Ishikawa (cell line): Measurements from ENCODE around the gene IFI44L.
A peak's percentile ranks its signal among the peaks of the same experiment; 100 is the strongest.

Source experiments
- CEBPB ChIP-seq: IDR thresholded peaks from 2 replicates; pipeline ENCODE4 v1.6.1; 2012
- CREB1 ChIP-seq: IDR thresholded peaks from 2 replicates; pipeline ENCODE4 v1.6.1; 2012; ENCODE audit warnings: low read depth
- EGR1 ChIP-seq: IDR thresholded peaks from 2 replicates; pipeline ENCODE4 v1.6.1; 2012
- EP300 ChIP-seq: IDR thresholded peaks from 2 replicates; pipeline ENCODE4 v1.6.1; 2012; ENCODE audit warnings: borderline replicate concordance
- FOXM1 ChIP-seq: IDR thresholded peaks from 2 replicates; pipeline ENCODE4 v1.6.1; 2012; ENCODE audit warnings: low read depth, borderline replicate concordance
- NFIC ChIP-seq: IDR thresholded peaks from 2 replicates; pipeline ENCODE4 v1.6.1; 2012
- RAD21 ChIP-seq: IDR thresholded peaks from 2 replicates; pipeline ENCODE4 v1.6.1; 2012; ENCODE audit warnings: low read depth
- TAF1 ChIP-seq: IDR thresholded peaks from 2 replicates; pipeline ENCODE4 v1.6.1; 2012; ENCODE audit warnings: low read depth, mild to moderate bottlenecking
- TCF12 ChIP-seq: IDR thresholded peaks from 2 replicates; pipeline ENCODE4 v1.6.1; 2012; ENCODE audit warnings: low read depth
- TEAD4 ChIP-seq: IDR thresholded peaks from 2 replicates; pipeline ENCODE4 v1.6.1; 2012
- YY1 ChIP-seq: IDR thresholded peaks from 2 replicates; pipeline ENCODE4 v1.6.1; 2012; ENCODE audit warnings: low read depth
- ZBTB7A ChIP-seq: IDR thresholded peaks from 2 replicates; pipeline ENCODE4 v1.6.1; 2012; ENCODE audit warnings: low read depth
- TF ChIP-seq, protein P1 (sequence below): IDR thresholded peaks from 2 replicates; pipeline ENCODE4 v1.6.1; 2012; ENCODE audit warnings: low read depth, mild to moderate bottlenecking
- TF ChIP-seq, protein P2 (sequence below): IDR thresholded peaks from 2 replicates; pipeline ENCODE4 v1.6.1; 2012
- TF ChIP-seq, protein P3 (sequence below): IDR thresholded peaks from 2 replicates; pipeline ENCODE4 v1.6.1; 2012

The IFI44L gene

DNA sequence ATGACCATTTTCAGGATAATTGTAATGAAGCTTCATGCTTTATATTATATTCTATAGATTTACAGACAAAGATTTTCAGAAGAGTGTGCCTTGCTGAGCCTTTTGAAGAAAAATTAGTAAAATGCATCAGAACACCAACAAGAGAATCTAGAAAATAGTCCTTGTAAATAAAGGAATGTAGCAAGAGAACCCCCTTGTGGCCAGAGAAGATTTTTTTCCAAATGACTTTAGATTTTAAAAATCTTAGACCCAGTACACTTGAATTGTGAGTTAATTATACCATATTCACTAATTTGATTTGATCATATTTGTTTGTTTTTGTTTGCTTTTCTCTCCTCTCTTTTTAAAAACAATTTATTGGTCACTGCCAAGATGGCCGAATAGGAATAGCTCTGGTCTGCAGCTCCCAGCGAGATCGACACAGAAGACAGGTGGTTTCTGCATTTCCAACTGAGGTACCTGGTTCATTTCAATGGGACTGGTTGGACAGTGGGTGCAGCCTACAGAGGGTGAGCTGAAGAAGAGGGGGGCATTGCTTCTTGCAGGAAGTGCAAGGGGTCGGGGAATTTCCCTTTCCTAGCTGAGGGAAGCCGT, 12.8 kb upstream of the IFI44L start:
- TF ChIP-seq EGR1, result no peak
- TF ChIP-seq, protein P1, sequence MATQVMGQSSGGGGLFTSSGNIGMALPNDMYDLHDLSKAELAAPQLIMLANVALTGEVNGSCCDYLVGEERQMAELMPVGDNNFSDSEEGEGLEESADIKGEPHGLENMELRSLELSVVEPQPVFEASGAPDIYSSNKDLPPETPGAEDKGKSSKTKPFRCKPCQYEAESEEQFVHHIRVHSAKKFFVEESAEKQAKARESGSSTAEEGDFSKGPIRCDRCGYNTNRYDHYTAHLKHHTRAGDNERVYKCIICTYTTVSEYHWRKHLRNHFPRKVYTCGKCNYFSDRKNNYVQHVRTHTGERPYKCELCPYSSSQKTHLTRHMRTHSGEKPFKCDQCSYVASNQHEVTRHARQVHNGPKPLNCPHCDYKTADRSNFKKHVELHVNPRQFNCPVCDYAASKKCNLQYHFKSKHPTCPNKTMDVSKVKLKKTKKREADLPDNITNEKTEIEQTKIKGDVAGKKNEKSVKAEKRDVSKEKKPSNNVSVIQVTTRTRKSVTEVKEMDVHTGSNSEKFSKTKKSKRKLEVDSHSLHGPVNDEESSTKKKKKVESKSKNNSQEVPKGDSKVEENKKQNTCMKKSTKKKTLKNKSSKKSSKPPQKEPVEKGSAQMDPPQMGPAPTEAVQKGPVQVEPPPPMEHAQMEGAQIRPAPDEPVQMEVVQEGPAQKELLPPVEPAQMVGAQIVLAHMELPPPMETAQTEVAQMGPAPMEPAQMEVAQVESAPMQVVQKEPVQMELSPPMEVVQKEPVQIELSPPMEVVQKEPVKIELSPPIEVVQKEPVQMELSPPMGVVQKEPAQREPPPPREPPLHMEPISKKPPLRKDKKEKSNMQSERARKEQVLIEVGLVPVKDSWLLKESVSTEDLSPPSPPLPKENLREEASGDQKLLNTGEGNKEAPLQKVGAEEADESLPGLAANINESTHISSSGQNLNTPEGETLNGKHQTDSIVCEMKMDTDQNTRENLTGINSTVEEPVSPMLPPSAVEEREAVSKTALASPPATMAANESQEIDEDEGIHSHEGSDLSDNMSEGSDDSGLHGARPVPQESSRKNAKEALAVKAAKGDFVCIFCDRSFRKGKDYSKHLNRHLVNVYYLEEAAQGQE, result no peak
- no peak for TF ChIP-seq TAF1
- no peak for TF ChIP-seq NFIC
- no peak for TF ChIP-seq TEAD4
- peak; percentile 55 for TF ChIP-seq RAD21
- TF ChIP-seq, protein P2, sequence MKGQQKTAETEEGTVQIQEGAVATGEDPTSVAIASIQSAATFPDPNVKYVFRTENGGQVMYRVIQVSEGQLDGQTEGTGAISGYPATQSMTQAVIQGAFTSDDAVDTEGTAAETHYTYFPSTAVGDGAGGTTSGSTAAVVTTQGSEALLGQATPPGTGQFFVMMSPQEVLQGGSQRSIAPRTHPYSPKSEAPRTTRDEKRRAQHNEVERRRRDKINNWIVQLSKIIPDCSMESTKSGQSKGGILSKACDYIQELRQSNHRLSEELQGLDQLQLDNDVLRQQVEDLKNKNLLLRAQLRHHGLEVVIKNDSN, result no peak

DNA sequence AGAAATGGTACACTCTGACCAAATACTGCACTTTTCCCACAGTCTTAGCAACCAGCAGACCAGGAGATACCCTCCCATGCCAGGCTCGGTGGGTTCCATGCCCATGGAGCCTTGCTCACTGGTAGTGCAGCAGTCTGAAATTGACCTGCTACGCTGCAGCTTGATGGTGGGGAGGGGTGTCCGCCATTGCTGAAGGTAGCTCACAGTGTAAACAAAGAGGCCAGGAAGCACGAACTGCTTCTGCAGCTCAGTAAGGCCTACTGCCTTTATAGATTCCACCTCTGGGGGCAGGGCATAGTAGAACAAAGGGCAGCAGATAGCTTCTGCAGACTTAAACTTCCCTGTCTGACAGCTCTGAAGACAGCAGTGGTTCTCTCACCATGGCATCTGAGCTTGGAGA, 12.3 kb upstream of the IFI44L start:
- TF ChIP-seq, protein P1, result no peak
- TF ChIP-seq EP300, result no peak
- TF ChIP-seq EGR1, result no peak
- TF ChIP-seq, protein P3, sequence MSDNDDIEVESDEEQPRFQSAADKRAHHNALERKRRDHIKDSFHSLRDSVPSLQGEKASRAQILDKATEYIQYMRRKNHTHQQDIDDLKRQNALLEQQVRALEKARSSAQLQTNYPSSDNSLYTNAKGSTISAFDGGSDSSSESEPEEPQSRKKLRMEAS, result no peak
- no peak for TF ChIP-seq FOXM1
- TF ChIP-seq YY1, result no peak
- TF ChIP-seq ZBTB7A, result no peak
- TF ChIP-seq TCF12, result no peak
- TF ChIP-seq TEAD4, result no peak
- no peak for TF ChIP-seq NFIC
- TF ChIP-seq, protein P2, result no peak

DNA sequence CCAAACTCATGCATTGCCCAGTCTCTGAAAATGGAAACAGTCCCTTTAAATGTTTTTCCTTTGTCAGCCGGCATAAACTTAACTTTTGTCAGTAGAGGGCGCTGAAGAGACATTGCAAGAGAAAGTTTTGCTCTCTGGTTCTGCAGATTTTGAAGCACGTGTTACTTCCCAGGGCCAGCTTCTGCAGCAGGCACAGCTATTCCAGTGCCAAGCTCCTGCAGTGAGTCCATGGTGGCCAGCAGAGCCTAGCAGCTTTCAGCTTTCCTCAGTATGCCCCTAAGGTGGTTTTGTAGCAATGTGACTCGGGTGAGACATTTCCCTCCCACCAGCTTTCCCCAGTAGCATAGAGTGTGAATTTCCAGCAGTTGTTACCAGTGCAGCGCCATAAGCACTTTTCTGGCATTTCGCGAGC, 2.6 kb upstream of the IFI44L start:
- TF ChIP-seq TCF12 (no peak), RAD21 (peak; percentile 84), NFIC (peak; percentile 31; the same call in 1 of the 2 replicates)
- TF ChIP-seq, protein P2, result peak; percentile 68
- TF ChIP-seq, protein P3, result peak; percentile 93

DNA sequence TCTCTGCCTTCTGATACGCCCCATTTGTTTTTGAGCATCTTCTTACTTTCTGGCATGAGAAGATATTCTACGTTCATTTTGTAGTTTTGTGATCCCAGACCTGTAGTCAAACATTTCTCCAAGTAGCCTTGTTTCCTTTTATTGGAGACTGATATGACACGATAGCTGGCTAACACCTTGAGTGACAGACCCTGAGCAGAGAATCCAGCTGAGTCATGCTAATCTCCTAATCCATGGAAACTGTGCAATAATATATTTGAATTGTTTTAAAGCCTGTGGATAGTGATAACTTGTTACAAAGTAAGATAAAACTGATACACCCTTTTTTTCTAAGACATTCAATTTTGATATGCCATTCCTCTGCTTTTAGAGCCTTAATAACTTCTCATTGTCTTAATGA, 1.2 kb upstream of the IFI44L start:
- TF ChIP-seq ZBTB7A (no peak), CREB1 (no peak), TCF12 (no peak), EGR1 (no peak), RAD21 (no peak), NFIC (no peak), CEBPB (no peak), TAF1 (no peak), YY1 (no peak), EP300 (no peak), TEAD4 (no peak)
- TF ChIP-seq, protein P3, result no peak
- TF ChIP-seq, protein P1, result no peak
- TF ChIP-seq, protein P2, result no peak
